Measurements from ENCODE around the gene EEPD1. TPM values are rescaled to one million over a fixed set of nuclear protein-coding genes. Genes with fewer than 3 reads are reported as not detected.

Gene EEPD1
- total RNA-seq, 1 experiment from 2014 or later, result 5.0 TPM

DNA sequence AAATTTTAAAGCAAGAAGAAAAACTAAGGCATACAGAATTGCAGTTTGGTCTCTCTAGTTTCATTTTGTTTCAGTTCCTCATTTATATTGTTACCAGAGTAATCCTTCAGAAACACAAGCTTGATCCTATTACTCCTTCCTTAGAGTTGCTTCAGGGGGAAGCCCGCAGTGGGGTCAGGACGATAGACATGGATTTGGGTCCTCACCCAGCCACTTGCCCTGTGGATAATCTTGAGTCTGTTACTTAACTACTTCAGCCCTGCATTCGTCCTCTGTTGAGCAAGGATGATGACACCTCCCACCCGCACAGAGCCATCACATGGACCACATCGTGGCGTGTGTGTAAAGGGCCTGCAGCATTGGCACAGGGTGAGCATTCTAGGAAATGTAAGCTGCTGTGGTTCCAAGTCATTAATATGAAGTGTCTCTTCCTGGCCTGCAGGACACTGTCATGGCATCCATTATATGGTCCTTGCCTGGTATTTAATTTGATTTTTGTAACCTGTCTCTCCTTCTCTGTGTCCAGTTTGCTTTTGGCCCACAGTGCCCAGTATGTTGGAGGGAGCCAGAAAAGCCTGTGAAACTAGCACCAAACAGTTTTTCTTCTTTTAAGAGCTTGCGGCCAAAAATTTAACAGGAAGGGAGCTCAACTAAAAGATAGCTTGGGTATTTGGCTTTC, 111.2 kb downstream of the EEPD1 start:
- Histone ChIP-seq H2AK5ac (ENCODE audit: insufficient read length, low read length) (no peak overlapping the region), H3K23ac (ENCODE audit: insufficient read length, low read depth, low read length) (no peak overlapping the region), H3K56ac (ENCODE audit: insufficient read length, low read depth, low read length) (no peak overlapping the region), H2BK15ac (ENCODE audit: low read depth, low read length) (no peak overlapping the region), H3K9me3 (ENCODE audit: control insufficient read depth, low read depth, low read length) (no peaks in the 10 kb centered on the region), H2BK5ac (ENCODE audit: insufficient read length, low read length) (no peak overlapping the region), H3K27me3 (ENCODE audit: insufficient read depth, low read length) (no peaks in the 10 kb centered on the region), H2BK120ac (ENCODE audit: low read depth, low read length, poor library complexity, severe bottlenecking) (no peak overlapping the region), H4K5ac (ENCODE audit: insufficient read length, low read depth, low read length) (no peak overlapping the region), H2BK20ac (ENCODE audit: low read depth, low read length, poor library complexity, severe bottlenecking) (no peak overlapping the region), H2BK12ac (ENCODE audit: insufficient read length, low read depth, low read length) (no peak overlapping the region), H4K8ac (replicated peaks; ENCODE audit: insufficient read length, low read depth, low read length) (no peak overlapping the region), H3K23me2 (ENCODE audit: insufficient read length, low read depth, low read length, poor library complexity, severe bottlenecking) (no peaks in the 10 kb centered on the region), H2AFZ (ENCODE audit: low read length) (no peak overlapping the region), H3T11ph (ENCODE audit: low read length) (no peak overlapping the region), H3K27ac (ENCODE audit: insufficient read length, low read depth, low read length) (no peak overlapping the region), H3K9ac (ENCODE audit: extremely low read depth, insufficient read length, low read length) (no peak overlapping the region), H3K14ac (ENCODE audit: insufficient read depth, low read length) (no peak overlapping the region), H4K91ac (ENCODE audit: insufficient read length, low read depth, low read length) (no peak overlapping the region), H3K79me1 (ENCODE audit: insufficient read depth, low read depth, low read length, poor library complexity, severe bottlenecking) (no peaks in the 10 kb centered on the region), H4K20me1 (ENCODE audit: control insufficient read depth, insufficient read depth, insufficient read length) (no peaks in the 10 kb centered on the region), H3K18ac (ENCODE audit: insufficient read length, low read depth, low read length) (no peak overlapping the region), H3K79me2 (ENCODE audit: insufficient read depth, low read length) (no peaks in the 10 kb centered on the region), H3K4ac (ENCODE audit: low read depth, low read length) (no peak overlapping the region), H3K4me1 (ENCODE audit: insufficient read depth, low read length) (peaks cover 3% of the 10 kb centered on the region; the same call in 1 of the 2 replicates), H3K4me2 (ENCODE audit: insufficient read depth, insufficient read length, low read length) (no peak overlapping the region)
- TF ChIP-seq CTCF (conservative IDR thresholded peaks at IDR 0.05), result no peak
- Mint-ChIP-seq H3K9me3 (no peaks in the 10 kb centered on the region), H3K27ac (peak overlapping the region in 1 of 3 experiments; percentile 72; a peak in 1 of 7 replicates), H3K36me3 (ENCODE audit: insufficient read depth in 1 of 3, low read depth in 3 of 3) (no peaks in the 10 kb centered on the region; a peak in 1 of 7 replicates), H3K27me3 (ENCODE audit: low read depth) (no peaks in the 10 kb centered on the region), H3K4me3 (no peak overlapping the region), H3K4me1 (peaks cover 8 to 9% of the 10 kb centered on the region in 2 experiments; a peak in 3 of 4 replicates)
- WGBS (ENCODE audit: extremely low coverage, insufficient read length, low lambda C conversion rate), result no CpG with 5 or more reads among the region's 7 CpGs
- no peak for DNase-seq

Measured in H9 (cell line).